B cell (primary cell): Measurements from ENCODE around the gene KRT20.

ENCODE experiments used
- CTCF ChIP-seq: fragments of 200-600 bp; IDR thresholded peaks from one replicate; pipeline ENCODE4 v1.8.0; 2022; ENCODE audit warnings: antibody characterized with exemption, mild to moderate bottlenecking
- EZH2 ChIP-seq: IDR thresholded peaks from 2 replicates; pipeline ENCODE4 v1.6.1; 2012; ENCODE audit warnings: borderline replicate concordance, low read depth, mild to moderate bottlenecking, moderate library complexity, low read length; ENCODE audit not compliant: insufficient read depth, poor library complexity, severe bottlenecking

- TF ChIP-seq CTCF: no peak
- no peak for TF ChIP-seq EZH2
Measured at GRCh38 chr17:40883626-40884334, 1.3 kb downstream of the KRT20 start.
